Vagina (tissue), 2 donors: Measurements from ENCODE around the gene IER5.

ENCODE experiments used
- POLR2A ChIP-seq, 2 donors: fragments of 450-650 bp; IDR thresholded peaks; one replicate each; pipeline ENCODE4 v1.6.1; 2017; ENCODE audit warnings: antibody characterized with exemption in 2 of 2, mild to moderate bottlenecking in 2 of 2, moderate library complexity in 2 of 2
- POLR2AphosphoS5 ChIP-seq, 2 donors: sonication (generic); formaldehyde crosslinking; IDR thresholded peaks; one replicate each; pipeline ENCODE4 v1.9.0; 2017; ENCODE audit warnings: antibody characterized with exemption in 2 of 2, mild to moderate bottlenecking in 2 of 2, low read depth in 1 of 2; ENCODE audit not compliant: insufficient read depth in 1 of 2
- TF ChIP-seq, protein P1 (sequence below), 3 experiments: fragments of 450-650 bp in 2 of 3; fragments of 200-600 bp in 1 of 3; sonication (generic) in 1 of 3; IDR thresholded peaks; one replicate each; pipeline ENCODE4 v1.5.1; 2017 to 2019; ENCODE audit warnings: antibody characterized with exemption in 3 of 3, mild to moderate bottlenecking in 2 of 3, moderate library complexity in 2 of 3

DNA sequence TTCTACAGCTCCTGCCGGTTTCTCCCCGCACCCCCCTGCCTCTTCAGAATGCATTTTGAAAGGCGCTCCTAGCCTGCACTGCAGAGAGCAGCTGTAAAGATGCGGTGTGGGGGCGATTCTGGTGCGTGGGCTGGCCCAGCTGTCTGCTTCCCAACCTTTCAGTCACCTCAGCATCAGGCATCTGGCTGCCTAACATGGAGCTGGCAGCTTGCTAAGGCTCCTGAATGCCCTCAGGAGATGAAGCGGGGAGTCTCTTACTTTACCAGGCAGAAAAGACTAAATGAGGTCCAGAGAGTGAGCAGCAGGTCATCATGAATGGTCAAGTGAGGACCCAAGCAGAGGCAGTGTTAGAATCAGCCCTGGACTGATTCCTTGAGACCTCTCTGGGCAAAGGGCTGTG lies 8.7 kb downstream of the IER5 start:
- TF ChIP-seq, protein P1, sequence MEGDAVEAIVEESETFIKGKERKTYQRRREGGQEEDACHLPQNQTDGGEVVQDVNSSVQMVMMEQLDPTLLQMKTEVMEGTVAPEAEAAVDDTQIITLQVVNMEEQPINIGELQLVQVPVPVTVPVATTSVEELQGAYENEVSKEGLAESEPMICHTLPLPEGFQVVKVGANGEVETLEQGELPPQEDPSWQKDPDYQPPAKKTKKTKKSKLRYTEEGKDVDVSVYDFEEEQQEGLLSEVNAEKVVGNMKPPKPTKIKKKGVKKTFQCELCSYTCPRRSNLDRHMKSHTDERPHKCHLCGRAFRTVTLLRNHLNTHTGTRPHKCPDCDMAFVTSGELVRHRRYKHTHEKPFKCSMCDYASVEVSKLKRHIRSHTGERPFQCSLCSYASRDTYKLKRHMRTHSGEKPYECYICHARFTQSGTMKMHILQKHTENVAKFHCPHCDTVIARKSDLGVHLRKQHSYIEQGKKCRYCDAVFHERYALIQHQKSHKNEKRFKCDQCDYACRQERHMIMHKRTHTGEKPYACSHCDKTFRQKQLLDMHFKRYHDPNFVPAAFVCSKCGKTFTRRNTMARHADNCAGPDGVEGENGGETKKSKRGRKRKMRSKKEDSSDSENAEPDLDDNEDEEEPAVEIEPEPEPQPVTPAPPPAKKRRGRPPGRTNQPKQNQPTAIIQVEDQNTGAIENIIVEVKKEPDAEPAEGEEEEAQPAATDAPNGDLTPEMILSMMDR (IDR thresholded peaks at IDR 0.05) = no peak
- TF ChIP-seq POLR2A (IDR thresholded peaks at IDR 0.05) (no peak), POLR2AphosphoS5 (IDR thresholded peaks at IDR 0.05; ENCODE audit: insufficient read depth in 1 of 2, low read depth in 1 of 2) (no peak)
